ENCODE data around the gene TCF25. TPM values are rescaled to one million over a fixed set of nuclear protein-coding genes. Genes with fewer than 3 reads are reported as not detected.

Gene TCF25
- total and polyA plus RNA-seq, 10 donors, result 113 to 412 (median 251) TPM

GRCh38 chr16:89936981-89937380 is 63.6 kb downstream of the TCF25 start:
- DNase-seq, result no peak
- Histone ChIP-seq H3K27ac (no peak overlapping the region), H3K4me3 (no peak overlapping the region), H3K4me1 (no peaks in the 10 kb centered on the region), H3K36me3 (no peaks in the 10 kb centered on the region), H3K9me3 (no peaks in the 10 kb centered on the region), H3K27me3 (replicated peaks in 1 of 7) (peaks cover 0 to 31% (median 0%) of the 10 kb centered on the region in 7 donors)
- TF ChIP-seq POLR2AphosphoS5 (IDR thresholded peaks at IDR 0.05) (no peak), POLR2A (IDR thresholded peaks at IDR 0.05) (no peak), CTCF (IDR thresholded peaks at IDR 0.05 in 8 of 11, conservative IDR thresholded peaks at IDR 0.05 in 3 of 11) (no peak)
- intact Hi-C loops (cut with DNase I; ENCODE audit: low total_unique reads), result no loop called here
- 88 to 93% (median 90%) methylated on average over 20 of the region's 20 CpGs for WGBS, 5 donors

- H3K9me3 ChIP-seq, result no peaks in the 10 kb centered on the region
- WGBS, 5 donors, result 79 to 86% (median 83%) methylated on average over 21 of the region's 21 CpGs
- TF ChIP-seq POLR2A (IDR thresholded peaks at IDR 0.05), result no peak
- TF ChIP-seq CTCF (IDR thresholded peaks at IDR 0.05 in 8 of 11, conservative IDR thresholded peaks at IDR 0.05 in 3 of 11), result no peak
- TF ChIP-seq POLR2AphosphoS5 (IDR thresholded peaks at IDR 0.05), result no peak
- H3K27me3 ChIP-seq (replicated peaks in 1 of 7), result peaks cover 0 to 37% (median 0%) of the 10 kb centered on the region in 7 donors
- H3K4me1 ChIP-seq, result no peaks in the 10 kb centered on the region
- no peak overlapping the region for H3K27ac ChIP-seq
- no peak overlapping the region for H3K4me3 ChIP-seq
- H3K36me3 ChIP-seq, result no peaks in the 10 kb centered on the region
- intact Hi-C loops (cut with DNase I; ENCODE audit: low total_unique reads), result no loop called here
- no peak for DNase-seq
Observed at GRCh38 chr16:89938175-89938885, 64.9 kb downstream of the TCF25 start.

GRCh38 chr16:89944773-89945172 is 71.4 kb downstream of the TCF25 start:
- no peak for DNase-seq
- Histone ChIP-seq H3K4me1 (peaks cover 7 to 34% (median 21%) of the 10 kb centered on the region in 6 donors), H3K27ac (no peak overlapping the region), H3K9me3 (no peaks in the 10 kb centered on the region), H3K4me3 (no peak overlapping the region), H3K36me3 (no peaks in the 10 kb centered on the region), H3K27me3 (replicated peaks in 1 of 7) (peaks cover 0 to 63% (median 0%) of the 10 kb centered on the region in 7 donors)
- intact Hi-C loops (cut with DNase I; ENCODE audit: low total_unique reads), result no loop called here
- TF ChIP-seq POLR2A (IDR thresholded peaks at IDR 0.05), result no peak
- TF ChIP-seq CTCF (IDR thresholded peaks at IDR 0.05 in 8 of 11, conservative IDR thresholded peaks at IDR 0.05 in 3 of 11), result no peak
- no peak for TF ChIP-seq POLR2AphosphoS5 (IDR thresholded peaks at IDR 0.05)
- 53 to 60% (median 58%) methylated on average over 5 of the region's 5 CpGs for WGBS, 5 donors

GRCh38 chr16:89945654-89946053 is 72.3 kb downstream of the TCF25 start:
- no peak overlapping the region for H3K4me3 ChIP-seq
- DNase-seq, result no peak
- peaks cover 0 to 61% (median 0%) of the 10 kb centered on the region in 7 donors for H3K27me3 ChIP-seq (replicated peaks in 1 of 7)
- peaks cover 7 to 43% (median 27%) of the 10 kb centered on the region in 6 donors for H3K4me1 ChIP-seq
- no peaks in the 10 kb centered on the region for H3K9me3 ChIP-seq
- WGBS, 5 donors, result 62 to 79% (median 72%) methylated on average over 7 of the region's 7 CpGs
- intact Hi-C loops (cut with DNase I; ENCODE audit: low total_unique reads), result no loop called here
- H3K27ac ChIP-seq, result no peak overlapping the region
- no peak for TF ChIP-seq POLR2AphosphoS5 (IDR thresholded peaks at IDR 0.05)
- TF ChIP-seq POLR2A (IDR thresholded peaks at IDR 0.05), result no peak
- TF ChIP-seq CTCF (IDR thresholded peaks at IDR 0.05 in 8 of 11, conservative IDR thresholded peaks at IDR 0.05 in 3 of 11), result no peak
- no peaks in the 10 kb centered on the region for H3K36me3 ChIP-seq

All from spleen (tissue), 11 donors.